ENCODE data around the gene FAM222A.

Gene FAM222A

GRCh38 chr12:109808876-109809646, 95.4 kb downstream of the FAM222A start:
- Histone ChIP-seq H3K4me2 (no peak overlapping the region), H3K27me3 (no peaks in the 10 kb centered on the region), H3K27ac (no peak overlapping the region)

DNA sequence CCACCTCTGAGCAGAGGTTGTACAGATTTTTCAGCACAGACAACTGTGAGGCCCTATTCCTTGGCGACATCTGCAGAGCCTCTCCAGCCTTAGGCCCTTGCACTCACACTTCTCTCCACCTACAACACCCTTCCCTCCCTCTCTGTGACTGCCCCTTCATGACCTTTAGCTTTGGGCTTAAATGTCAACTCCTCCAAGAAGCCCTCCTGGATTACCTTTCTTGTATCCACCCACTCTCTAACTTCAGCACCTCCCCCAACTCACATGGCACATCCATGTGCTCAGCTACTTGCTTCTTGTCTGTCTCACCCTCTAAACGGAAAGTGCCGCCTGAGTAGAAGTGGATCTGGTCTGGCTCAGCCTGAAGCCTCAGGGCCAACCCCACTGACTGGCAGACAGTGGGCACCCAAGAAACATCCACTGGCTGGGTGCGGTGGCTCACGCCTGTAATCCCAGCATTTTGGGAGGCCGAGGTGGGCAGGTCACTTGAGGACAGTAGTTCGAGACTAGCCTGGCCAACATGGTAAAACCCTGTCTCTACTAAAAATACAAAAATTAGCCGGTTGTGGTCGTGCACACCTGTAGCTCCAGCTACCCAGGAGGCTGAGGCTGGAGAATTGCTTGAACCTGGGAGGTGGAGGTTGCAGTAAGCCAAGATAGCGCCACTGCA, 97.5 kb downstream of the FAM222A start:
- Histone ChIP-seq H3K27me3 (no peaks in the 10 kb centered on the region), H3K27ac (no peak overlapping the region), H3K4me3 (no peak overlapping the region), H3K9me3 (no peaks in the 10 kb centered on the region), H3K9ac (no peak overlapping the region), H3K4me1 (0 out of 2 replicates have a peak, but pooled peaks cover 7% of the 10 kb centered on the region), H3K4me2 (no peak overlapping the region), H3K36me3 (no peaks in the 10 kb centered on the region), H4K20me1 (no peaks in the 10 kb centered on the region)
- TF ChIP-seq Cebpa-rat (IDR thresholded peaks at IDR 0.05) = no peak

More at GRCh38 chr12:109808876-109809646, 95.4 kb downstream of the FAM222A start:
- H4K20me1 ChIP-seq = no peaks in the 10 kb centered on the region
- no peaks in the 10 kb centered on the region for H3K36me3 ChIP-seq
- no peak overlapping the region for H3K9ac ChIP-seq
- TF ChIP-seq Cebpa-rat (IDR thresholded peaks at IDR 0.05) = no peak
- no peaks in the 10 kb centered on the region for H3K4me1 ChIP-seq
- no peak overlapping the region for H3K4me3 ChIP-seq
- H3K9me3 ChIP-seq = no peaks in the 10 kb centered on the region

DNA sequence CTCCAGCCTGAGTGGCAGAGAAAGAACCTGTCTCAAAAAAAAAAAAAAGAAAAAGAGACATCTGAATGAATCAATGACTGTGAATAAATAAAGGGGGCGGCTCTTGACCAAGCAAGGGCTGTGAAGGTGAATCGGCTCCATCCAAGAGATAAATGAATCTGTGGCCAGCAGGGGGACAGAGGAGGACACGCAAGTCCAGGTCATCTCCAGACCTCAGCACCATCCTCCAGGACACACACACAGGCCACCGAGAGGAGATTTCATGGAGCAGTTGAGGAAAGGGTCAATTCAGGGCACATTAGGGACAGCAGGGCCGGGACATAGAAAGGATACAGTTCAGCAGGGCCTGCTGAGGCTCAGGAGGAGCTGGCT, 98.0 kb downstream of the FAM222A start:
- H3K4me1 ChIP-seq = 0 out of 2 replicates have a peak, but pooled peaks cover 7% of the 10 kb centered on the region
- no peak for TF ChIP-seq Cebpa-rat (IDR thresholded peaks at IDR 0.05)
- no peaks in the 10 kb centered on the region for H3K36me3 ChIP-seq
- H3K9me3 ChIP-seq = no peaks in the 10 kb centered on the region
- H3K27me3 ChIP-seq = no peaks in the 10 kb centered on the region
- H3K4me2 ChIP-seq = no peak overlapping the region
- H4K20me1 ChIP-seq = no peaks in the 10 kb centered on the region
- no peak overlapping the region for H3K27ac ChIP-seq
- H3K4me3 ChIP-seq = no peak overlapping the region
- no peak overlapping the region for H3K9ac ChIP-seq

GRCh38 chr12:109813810-109814416, 100.3 kb downstream of the FAM222A start:
- H3K4me3 ChIP-seq = no peak overlapping the region
- no peak overlapping the region for H3K4me2 ChIP-seq
- no peaks in the 10 kb centered on the region for H3K27me3 ChIP-seq
- no peaks in the 10 kb centered on the region for H3K36me3 ChIP-seq
- no peak overlapping the region for H3K27ac ChIP-seq
- H3K4me1 ChIP-seq = 0 out of 2 replicates have a peak, but pooled peaks cover 7% of the 10 kb centered on the region
- H4K20me1 ChIP-seq = no peaks in the 10 kb centered on the region
- no peak for TF ChIP-seq Cebpa-rat (IDR thresholded peaks at IDR 0.05)
- H3K9me3 ChIP-seq = no peaks in the 10 kb centered on the region
- H3K9ac ChIP-seq = no peak overlapping the region

DNA sequence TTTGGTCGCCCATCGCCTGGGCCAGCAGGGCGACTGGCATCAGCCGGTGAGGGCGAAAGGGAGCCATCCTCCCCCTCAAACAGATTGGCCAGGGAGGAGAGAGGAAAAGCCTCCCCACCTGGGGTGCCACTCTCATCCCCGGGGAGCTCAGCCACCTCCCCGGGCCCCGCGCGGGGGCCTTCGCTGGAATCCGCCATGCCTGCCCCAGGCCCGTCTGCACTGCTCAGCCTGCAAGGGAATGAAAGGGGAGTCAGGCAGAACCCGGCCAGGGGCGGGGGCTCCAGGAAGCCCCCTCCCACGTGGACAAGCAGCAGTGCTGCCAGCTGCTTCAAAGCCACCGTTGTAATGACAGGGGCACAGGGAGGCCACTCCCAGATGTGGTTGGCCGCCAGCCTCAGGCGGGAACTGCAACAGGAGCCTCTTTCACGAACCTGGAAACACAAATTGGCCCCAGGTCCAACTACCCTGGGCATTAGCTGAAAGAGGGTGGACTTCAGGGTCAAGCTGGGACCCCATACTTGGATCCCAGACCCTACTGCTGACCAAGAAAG, 101.0 kb downstream of the FAM222A start:
- no peak overlapping the region for H3K4me3 ChIP-seq
- no peak overlapping the region for H3K4me2 ChIP-seq
- H3K9ac ChIP-seq = no peak overlapping the region
- 0 out of 2 replicates have a peak, but pooled peaks cover 7% of the 10 kb centered on the region for H3K4me1 ChIP-seq
- H3K36me3 ChIP-seq = no peaks in the 10 kb centered on the region
- H3K27me3 ChIP-seq = no peaks in the 10 kb centered on the region
- no peak overlapping the region for H3K27ac ChIP-seq
- no peaks in the 10 kb centered on the region for H3K9me3 ChIP-seq
- no peaks in the 10 kb centered on the region for H4K20me1 ChIP-seq
- no peak for TF ChIP-seq Cebpa-rat (IDR thresholded peaks at IDR 0.05)

- Histone ChIP-seq H3K4me2 (no peak overlapping the region), H3K27ac (no peak overlapping the region), H3K9me3 (no peaks in the 10 kb centered on the region), H3K4me3 (no peak overlapping the region), H4K20me1 (no peaks in the 10 kb centered on the region), H3K4me1 (0 out of 2 replicates have a peak, but pooled peaks cover 7% of the 10 kb centered on the region), H3K36me3 (no peaks in the 10 kb centered on the region), H3K27me3 (no peaks in the 10 kb centered on the region), H3K9ac (no peak overlapping the region)
- no peak for TF ChIP-seq Cebpa-rat (IDR thresholded peaks at IDR 0.05)
Observed at GRCh38 chr12:109815225-109815624, 101.6 kb downstream of the FAM222A start.

DNA sequence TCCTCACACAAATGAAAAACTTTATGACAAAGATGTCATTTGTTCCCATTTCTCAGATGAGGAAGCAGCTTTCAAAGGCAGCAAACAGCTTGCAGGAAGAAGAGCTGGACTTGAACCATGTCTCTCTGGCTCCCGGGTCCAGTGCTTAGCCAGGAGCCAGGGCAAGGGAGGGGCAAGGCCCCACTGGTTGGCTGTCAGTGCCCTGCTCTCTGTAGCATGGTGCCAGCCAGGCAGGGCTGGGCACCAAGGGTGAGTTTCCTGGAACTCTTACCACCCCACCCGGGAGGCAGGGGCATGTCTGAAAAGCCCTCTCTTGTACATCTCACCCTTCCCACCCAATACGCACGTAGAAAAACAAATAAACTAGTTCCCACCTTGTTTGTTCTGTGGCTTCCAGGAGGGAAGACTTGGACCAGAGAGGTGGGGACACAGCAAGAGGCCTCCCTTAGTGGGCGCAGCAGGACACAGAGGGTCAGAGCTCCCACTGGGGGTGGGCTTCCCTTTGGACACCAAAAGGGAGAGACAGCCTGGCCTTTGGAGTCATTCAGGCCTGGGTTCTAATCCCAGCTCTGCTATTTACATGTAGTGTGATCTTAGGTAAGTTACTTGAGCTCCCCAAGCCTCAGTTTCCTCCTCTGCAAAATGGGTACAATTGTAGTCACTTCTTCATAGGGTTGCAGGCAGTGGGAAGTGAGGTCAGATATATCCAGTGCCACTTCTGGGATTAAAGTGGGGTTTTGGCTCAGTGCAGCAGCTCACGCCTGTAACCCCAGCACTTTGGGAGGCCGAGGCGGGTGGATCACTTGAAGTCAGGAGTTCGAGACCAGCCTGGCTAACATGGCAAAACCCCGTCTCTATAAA, 102.4 kb downstream of the FAM222A start:
- H3K27me3 ChIP-seq = no peaks in the 10 kb centered on the region

DNA sequence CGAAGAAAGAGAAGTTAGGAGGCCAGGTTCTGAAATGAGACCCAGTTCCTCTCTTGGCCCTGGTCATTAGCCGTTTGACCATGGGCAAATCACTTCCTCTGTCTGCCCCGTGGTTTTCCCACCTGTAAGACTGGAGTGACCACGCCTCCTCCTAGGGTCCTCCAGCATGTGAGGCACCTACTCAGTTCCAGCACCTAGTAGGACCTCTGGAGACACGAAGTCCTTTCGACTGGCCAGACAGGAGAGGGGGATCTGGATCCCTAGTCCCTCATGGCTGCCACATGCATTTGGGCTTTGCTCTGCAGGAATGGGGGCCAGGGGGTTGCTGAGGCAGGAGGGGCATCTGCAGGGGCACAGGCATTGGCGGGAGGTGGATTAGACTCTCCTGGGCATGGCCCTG, 103.2 kb downstream of the FAM222A start:
- no peak overlapping the region for H3K4me2 ChIP-seq
- no peaks in the 10 kb centered on the region for H3K9me3 ChIP-seq
- H3K4me1 ChIP-seq = 0 out of 2 replicates have a peak, but pooled peaks cover 7% of the 10 kb centered on the region
- no peak overlapping the region for H3K4me3 ChIP-seq
- TF ChIP-seq Cebpa-rat (IDR thresholded peaks at IDR 0.05) = no peak
- no peaks in the 10 kb centered on the region for H3K27me3 ChIP-seq
- H3K27ac ChIP-seq = no peak overlapping the region
- H3K36me3 ChIP-seq = no peaks in the 10 kb centered on the region
- no peak overlapping the region for H3K9ac ChIP-seq
- no peaks in the 10 kb centered on the region for H4K20me1 ChIP-seq

More for the DNA sequence above, 102.4 kb downstream of the FAM222A start:
- Histone ChIP-seq H3K36me3 (no peaks in the 10 kb centered on the region), H3K9ac (no peak overlapping the region), H3K4me3 (no peak overlapping the region), H3K27ac (no peak overlapping the region), H3K4me2 (no peak overlapping the region), H3K4me1 (0 out of 2 replicates have a peak, but pooled peaks cover 7% of the 10 kb centered on the region), H4K20me1 (no peaks in the 10 kb centered on the region), H3K9me3 (no peaks in the 10 kb centered on the region)
- TF ChIP-seq Cebpa-rat (IDR thresholded peaks at IDR 0.05) = no peak

- H3K36me3 ChIP-seq = no peaks in the 10 kb centered on the region
- H3K27ac ChIP-seq = no peak overlapping the region
- H3K4me2 ChIP-seq = no peak overlapping the region
- H3K9ac ChIP-seq = no peak overlapping the region
- H3K4me1 ChIP-seq = 0 out of 2 replicates have a peak, but pooled peaks cover 7% of the 10 kb centered on the region
- H3K9me3 ChIP-seq = no peaks in the 10 kb centered on the region
- H3K27me3 ChIP-seq = no peaks in the 10 kb centered on the region
- H4K20me1 ChIP-seq = no peaks in the 10 kb centered on the region
- TF ChIP-seq Cebpa-rat (IDR thresholded peaks at IDR 0.05) = no peak
- no peak overlapping the region for H3K4me3 ChIP-seq
Observed at GRCh38 chr12:109817627-109818231, 104.1 kb downstream of the FAM222A start.

Data from BLaER1 (cell line).